H9 (cell line): ENCODE measurements around the gene COA8. TPM values are rescaled to one million over a fixed set of nuclear protein-coding genes. Genes with fewer than 3 reads are reported as not detected.

Source experiments
- DNase-seq: peaks from one replicate; pipeline ENCODE4 v3.0.0-alpha.2; 2017
- H2AFZ ChIP-seq: one replicate; pipeline ENCODE4 v1.6.1; 2013; ENCODE audit warnings: mild to moderate bottlenecking, low read length, control low read depth, moderate library complexity
- H2AK5ac ChIP-seq: 2 replicates; pipeline ENCODE4 v1.6.1; 2013; ENCODE audit warnings: low read length, control low read depth, mixed read lengths; ENCODE audit not compliant: insufficient read length
- H2BK120ac ChIP-seq: one replicate; pipeline ENCODE4 v1.6.1; 2013; ENCODE audit warnings: low read depth, mild to moderate bottlenecking, low read length, control low read depth, inconsistent platforms; ENCODE audit not compliant: poor library complexity, severe bottlenecking
- H2BK12ac ChIP-seq: 2 replicates; pipeline ENCODE4 v1.6.1; 2013; ENCODE audit warnings: low read length, control low read depth, mixed read lengths, low read depth; ENCODE audit not compliant: insufficient read length
- H2BK15ac ChIP-seq: 2 replicates; pipeline ENCODE4 v1.6.1; 2013; ENCODE audit warnings: low read depth, low read length, control low read depth
- H2BK20ac ChIP-seq: one replicate; pipeline ENCODE4 v1.6.1; 2013; ENCODE audit warnings: low read depth, mild to moderate bottlenecking, low read length, control low read depth, inconsistent platforms; ENCODE audit not compliant: poor library complexity, severe bottlenecking
- H2BK5ac ChIP-seq: 2 replicates; pipeline ENCODE4 v1.6.1; 2013; ENCODE audit warnings: low read length, control low read depth, mixed read lengths; ENCODE audit not compliant: insufficient read length
- H3K14ac ChIP-seq: 2 replicates; pipeline ENCODE4 v1.6.1; 2013; ENCODE audit warnings: low read length, control low read depth; ENCODE audit not compliant: insufficient read depth
- H3K18ac ChIP-seq: 2 replicates; pipeline ENCODE4 v1.6.1; 2013; ENCODE audit warnings: low read depth, mild to moderate bottlenecking, mixed read lengths, low read length, control low read depth; ENCODE audit not compliant: insufficient read length
- H3K23ac ChIP-seq: 2 replicates; pipeline ENCODE4 v1.6.1; 2013; ENCODE audit warnings: low read length, control low read depth, mixed read lengths, low read depth; ENCODE audit not compliant: insufficient read length
- H3K23me2 ChIP-seq: 2 replicates; pipeline ENCODE4 v1.6.1; 2013; ENCODE audit warnings: low read depth, mild to moderate bottlenecking, mixed read lengths, low read length, control low read depth; ENCODE audit not compliant: insufficient read length, poor library complexity, severe bottlenecking
- H3K27ac ChIP-seq: 2 replicates; pipeline ENCODE4 v1.5.1; 2013; ENCODE audit warnings: low read length, control low read depth, mixed read lengths, low read depth; ENCODE audit not compliant: insufficient read length
- H3K27me3 ChIP-seq: 2 replicates; pipeline ENCODE4 v1.6.1; 2013; ENCODE audit warnings: low read length, control low read depth, inconsistent platforms; ENCODE audit not compliant: insufficient read depth
- H3K4ac ChIP-seq: 2 replicates; pipeline ENCODE4 v1.6.1; 2013; ENCODE audit warnings: low read depth, mild to moderate bottlenecking, control low read depth, inconsistent platforms, low read length, moderate library complexity
- H3K4me1 ChIP-seq: 2 replicates; pipeline ENCODE4 v1.6.1; 2013; ENCODE audit warnings: low read length, control low read depth, inconsistent platforms; ENCODE audit not compliant: insufficient read depth
- H3K4me2 ChIP-seq: 2 replicates; pipeline ENCODE4 v1.6.1; 2013; ENCODE audit warnings: low read length, control low read depth, mixed read lengths; ENCODE audit not compliant: insufficient read length, insufficient read depth
- H3K56ac ChIP-seq: 2 replicates; pipeline ENCODE4 v1.6.1; 2013; ENCODE audit warnings: low read depth, mild to moderate bottlenecking, mixed read lengths, low read length, control low read depth; ENCODE audit not compliant: insufficient read length
- H3K79me1 ChIP-seq: 2 replicates; pipeline ENCODE4 v1.6.1; 2013; ENCODE audit warnings: low read depth, mild to moderate bottlenecking, moderate library complexity, low read length, control low read depth, inconsistent platforms; ENCODE audit not compliant: insufficient read depth, poor library complexity, severe bottlenecking
- H3K79me2 ChIP-seq: 2 replicates; pipeline ENCODE4 v1.6.1; 2013; ENCODE audit warnings: low read length, control low read depth, inconsistent platforms; ENCODE audit not compliant: insufficient read depth
- H3K9ac ChIP-seq: 2 replicates; pipeline ENCODE4 v1.6.1; 2013; ENCODE audit warnings: low read length, control low read depth, mixed read lengths; ENCODE audit not compliant: insufficient read length; ENCODE audit errors: extremely low read depth
- H3K9me3 ChIP-seq: one replicate; pipeline ENCODE4 v1.6.1; 2013; ENCODE audit warnings: low read depth, low read length, inconsistent platforms; ENCODE audit not compliant: control insufficient read depth
- H3T11ph ChIP-seq: one replicate; pipeline ENCODE4 v1.6.1; 2013; ENCODE audit warnings: mild to moderate bottlenecking, low read length, control low read depth, inconsistent platforms
- H4K20me1 ChIP-seq: one replicate; pipeline ENCODE4 v1.6.1; 2013; ENCODE audit not compliant: control insufficient read depth, insufficient read length, insufficient read depth
- H4K5ac ChIP-seq: 2 replicates; pipeline ENCODE4 v1.6.1; 2013; ENCODE audit warnings: low read depth, mild to moderate bottlenecking, mixed read lengths, low read length, control low read depth; ENCODE audit not compliant: insufficient read length
- H4K8ac ChIP-seq: replicated peaks from 2 replicates; pipeline ENCODE4 v1.6.1; 2013; ENCODE audit warnings: low read length, control low read depth, mixed read lengths, low read depth; ENCODE audit not compliant: insufficient read length
- H4K91ac ChIP-seq: 2 replicates; pipeline ENCODE4 v1.6.1; 2013; ENCODE audit warnings: low read depth, mild to moderate bottlenecking, moderate library complexity, mixed read lengths, low read length, control low read depth; ENCODE audit not compliant: insufficient read length
- H3K27ac Mint-ChIP-seq, 3 experiments: 2 replicates in 2 of 3; 3 replicates in 1 of 3; pipeline ENCODE4 v1.8.0; 2020 to 2021; ENCODE audit warnings: mixed read lengths in 3 of 3, mild to moderate bottlenecking in 1 of 3, moderate library complexity in 1 of 3
- H3K27me3 Mint-ChIP-seq: 2 replicates; pipeline ENCODE4 v1.8.0; 2021; ENCODE audit warnings: low read depth, mild to moderate bottlenecking, moderate library complexity, mixed read lengths
- H3K36me3 Mint-ChIP-seq, 3 experiments: 2 replicates in 2 of 3; 3 replicates in 1 of 3; pipeline ENCODE4 v1.8.0; 2020 to 2021; ENCODE audit warnings: low read depth in 3 of 3, mixed read lengths in 3 of 3; ENCODE audit not compliant: insufficient read depth in 1 of 3
- H3K4me1 Mint-ChIP-seq, 2 experiments: 2 replicates each; pipeline ENCODE4 v1.8.0; 2020; ENCODE audit warnings: mixed read lengths in 2 of 2
- H3K4me3 Mint-ChIP-seq, 2 experiments: 2 replicates in 1 of 2; 3 replicates in 1 of 2; pipeline ENCODE4 v1.8.0; 2020 to 2021; ENCODE audit warnings: mild to moderate bottlenecking in 2 of 2, mixed read lengths in 2 of 2, moderate library complexity in 1 of 2
- H3K9me3 Mint-ChIP-seq, 2 experiments: 2 replicates in 1 of 2; 3 replicates in 1 of 2; pipeline ENCODE4 v1.8.0; 2020; ENCODE audit warnings: mild to moderate bottlenecking in 2 of 2, mixed read lengths in 2 of 2, moderate library complexity in 1 of 2
- CTCF ChIP-seq: fragments of 200-600 bp; sonication (generic); conservative IDR thresholded peaks from 3 replicates; pipeline ENCODE4 v1.8.0; 2021; ENCODE audit warnings: antibody characterized with exemption, mild to moderate bottlenecking
- WGBS: extraction: QIAGEN DNeasy Blood & Tissue Kit; methylation state at CpG from one replicate; pipeline ENCODE4 v1.1.7; 2013; ENCODE audit warnings: missing lambda C conversion rate, low lambda C conversion rate, mixed read lengths; ENCODE audit not compliant: insufficient read length; ENCODE audit errors: extremely low coverage; 5-methylcytosine and 5-hydroxymethylcytosine counted together
- total RNA-seq: library from RNA; stranded (reverse); gene quantifications from 2 replicates; pipeline ENCODE4 v1.2.1, GENCODE V29; 2021

COA8 gene
- total RNA-seq, 1 experiment from 2014 or later = 45.5 TPM

GRCh38 chr14:103522649-103523574, 39.8 kb upstream of the COA8 start, which contains the start of gene CKB:
Gene CKB, minus strand, starts transcription at chr14:103522830. Its CDS starts 337 bp downstream, at chr14:103522493.
- Histone ChIP-seq H3K79me2 (no peaks in the 10 kb centered on the region), H3K27ac (no peak within 1 kb of the TSS), H3K79me1 (no peaks in the 10 kb centered on the region), H2BK120ac (no peak within 1 kb of the TSS), H3K27me3 (peaks cover 7% of the 10 kb centered on the region; the same call in 1 of the 2 replicates), H3K18ac (peak within 1 kb of the TSS; percentile 78), H3K23ac (no peak within 1 kb of the TSS), H4K20me1 (peaks cover 3% of the 10 kb centered on the region), H2BK15ac (no peak within 1 kb of the TSS), H3K4me2 (peak within 1 kb of the TSS; percentile 62), H3K9ac (peak within 1 kb of the TSS; percentile 44), H4K5ac (no peak within 1 kb of the TSS), H3K4me1 (no peaks in the 10 kb centered on the region), H3K9me3 (no peaks in the 10 kb centered on the region), H4K91ac (no peak within 1 kb of the TSS), H4K8ac (no peak within 1 kb of the TSS), H2BK12ac (no peak within 1 kb of the TSS), H2AK5ac (no peak within 1 kb of the TSS), H2BK20ac (no peak within 1 kb of the TSS), H2BK5ac (no peak within 1 kb of the TSS), H3K56ac (no peak within 1 kb of the TSS), H3K4ac (no peak within 1 kb of the TSS), H2AFZ (no peak within 1 kb of the TSS), H3K23me2 (peaks cover 12% of the 10 kb centered on the region), H3K14ac (peak within 1 kb of the TSS; percentile 87), H3T11ph (no peak within 1 kb of the TSS)
- peaks cover 17 to 44% of the 10 kb centered on the region in 2 experiments for H3K4me1 Mint-ChIP-seq
- H3K4me3 Mint-ChIP-seq = peak within 1 kb of the TSS; percentile 79 to 86
- no peak for TF ChIP-seq CTCF
- H3K27me3 Mint-ChIP-seq = peaks cover 33% of the 10 kb centered on the region
- H3K27ac Mint-ChIP-seq = no peak within 1 kb of the TSS
- DNase-seq = peak; percentile 75
- peaks cover 10 to 15% (median 13%) of the 10 kb centered on the region in 3 experiments for H3K36me3 Mint-ChIP-seq
- peaks cover 4 to 5% of the 10 kb centered on the region in 2 experiments; a peak in 3 of 5 replicates for H3K9me3 Mint-ChIP-seq
- WGBS = no CpG with 5 or more reads among the region's 107 CpGs
